ENCODE measurements around the gene SPATA19.

DNA sequence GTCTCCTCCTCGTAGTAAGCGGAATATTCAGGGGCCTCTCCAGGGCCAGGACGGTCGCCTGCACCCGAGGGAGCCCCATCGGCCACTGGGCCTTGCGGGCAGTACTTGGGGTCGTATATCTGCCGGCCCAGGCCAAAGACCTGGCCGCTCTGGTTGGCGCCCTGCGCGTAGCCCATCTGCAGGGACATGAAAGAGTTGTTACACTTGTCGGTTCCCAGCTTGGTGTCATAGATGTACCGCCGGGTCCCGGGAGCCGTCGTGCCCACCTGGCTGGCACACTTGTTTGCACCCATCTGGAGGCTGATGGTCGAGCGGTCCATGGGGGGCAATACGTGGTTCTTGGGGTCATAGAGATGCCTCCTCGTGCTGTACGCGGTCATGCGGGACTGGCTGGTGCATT, 19.4 kb upstream of the SPATA19 start:
- TF ChIP-seq, protein P1, sequence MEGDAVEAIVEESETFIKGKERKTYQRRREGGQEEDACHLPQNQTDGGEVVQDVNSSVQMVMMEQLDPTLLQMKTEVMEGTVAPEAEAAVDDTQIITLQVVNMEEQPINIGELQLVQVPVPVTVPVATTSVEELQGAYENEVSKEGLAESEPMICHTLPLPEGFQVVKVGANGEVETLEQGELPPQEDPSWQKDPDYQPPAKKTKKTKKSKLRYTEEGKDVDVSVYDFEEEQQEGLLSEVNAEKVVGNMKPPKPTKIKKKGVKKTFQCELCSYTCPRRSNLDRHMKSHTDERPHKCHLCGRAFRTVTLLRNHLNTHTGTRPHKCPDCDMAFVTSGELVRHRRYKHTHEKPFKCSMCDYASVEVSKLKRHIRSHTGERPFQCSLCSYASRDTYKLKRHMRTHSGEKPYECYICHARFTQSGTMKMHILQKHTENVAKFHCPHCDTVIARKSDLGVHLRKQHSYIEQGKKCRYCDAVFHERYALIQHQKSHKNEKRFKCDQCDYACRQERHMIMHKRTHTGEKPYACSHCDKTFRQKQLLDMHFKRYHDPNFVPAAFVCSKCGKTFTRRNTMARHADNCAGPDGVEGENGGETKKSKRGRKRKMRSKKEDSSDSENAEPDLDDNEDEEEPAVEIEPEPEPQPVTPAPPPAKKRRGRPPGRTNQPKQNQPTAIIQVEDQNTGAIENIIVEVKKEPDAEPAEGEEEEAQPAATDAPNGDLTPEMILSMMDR (conservative IDR thresholded peaks at IDR 0.05; ENCODE audit: low read length), result no peak
- TF ChIP-seq EZH2phosphoT487 (IDR thresholded peaks at IDR 0.05; ENCODE audit: borderline replicate concordance), result no peak
